A549 (cell line): ENCODE measurements around the gene CDC45. TPM values are rescaled to one million over a fixed set of nuclear protein-coding genes. Genes with fewer than 3 reads are reported as not detected.

Source experiments
- ATAC-seq, 2 experiments: fragments of 200-7000 bp in 1 of 2; fragments of >200 bp in 1 of 2; cut with Nextera tagmentation in 1 of 2; cut with Tn5 transposase in 1 of 2; 3 replicates each; pipeline versions ENCODE4 v1.8.0 to v1.9.1; 2018 to 2020; ENCODE audit warnings: mild to moderate bottlenecking in 1 of 2, moderate library complexity in 1 of 2
- CTCF ChIA-PET: fragments of 300-600 bp; sonication (Branson Sonifier 250); formaldehyde crosslinking; extraction: SDS; loops from one replicate; lab custom pipeline; 2021; ENCODE audit warnings: antibody characterized with exemption, inconsistent platforms; lab: Yijun Ruan, JAX
- POLR2A ChIA-PET: fragments of 350-600 bp; formaldehyde crosslinking; extraction: SDS; loops from one replicate; lab custom pipeline; 2021; ENCODE audit warnings: antibody characterized with exemption, inconsistent platforms; lab: Yijun Ruan, JAX
- DNase-seq, 2 experiments: peaks; one replicate each; pipeline versions ENCODE4 v3.0.0 to v3.0.0-alpha.2; 2011 to 2016; ENCODE audit warnings: low read depth in 1 of 2, low spot score in 1 of 2
- FAIRE-seq: peaks from 2 replicates; lab custom pipeline; 2011; peaks lifted over from hg19 to GRCh38; lab: Jason Lieb, UNC
- H3K27ac ChIP-seq, 2 experiments: fragments of >200 bp; sonication (Bioruptor Twin); formaldehyde crosslinking; 3 replicates each; pipeline ENCODE4 v1.5.1; 2016 to 2017
- H3K4me1 ChIP-seq: fragments of >200 bp; sonication (Bioruptor Twin); formaldehyde crosslinking; 3 replicates; pipeline ENCODE4 v1.6.1; 2016
- H3K4me2 ChIP-seq: fragments of >200 bp; sonication (Bioruptor Twin); formaldehyde crosslinking; 3 replicates; pipeline ENCODE4 v1.6.1; 2016
- H3K4me3 ChIP-seq: fragments of >200 bp; sonication (Bioruptor Twin); formaldehyde crosslinking; 3 replicates; pipeline ENCODE4 v1.5.1; 2016
- H3K9me3 ChIP-seq: fragments of >200 bp; sonication (Bioruptor Twin); formaldehyde crosslinking; 3 replicates; pipeline ENCODE4 v1.6.1; 2016
- CBX2 ChIP-seq: fragments of 200-600 bp; sonication (generic); IDR thresholded peaks from 2 replicates; pipeline ENCODE4 v1.6.1; 2016; ENCODE audit warnings: low read depth, mild to moderate bottlenecking, borderline replicate concordance
- CBX8 ChIP-seq: fragments of 200-600 bp; sonication (generic); IDR thresholded peaks from 2 replicates; pipeline ENCODE4 v1.6.1; 2016
- CEBPB ChIP-seq, 2 experiments: fragments of >200 bp in 1 of 2; sonication (Bioruptor Twin) in 1 of 2; formaldehyde crosslinking in 1 of 2; IDR thresholded peaks; 2 replicates each; pipeline ENCODE4 v1.6.1; 2012 to 2016
- EP300 ChIP-seq, 2 experiments: fragments of >200 bp; sonication (Bioruptor Twin); formaldehyde crosslinking; IDR thresholded peaks; 2 replicates in 1 of 2; 3 replicates in 1 of 2; pipeline ENCODE4 v1.6.1; 2016 to 2017
- ESRRA ChIP-seq: fragments of 150-350 bp; IDR thresholded peaks from 2 replicates; pipeline ENCODE4 v1.6.1; 2014; ENCODE audit warnings: mild to moderate bottlenecking, low read length, borderline replicate concordance
- FOXS1 ChIP-seq: fragments of 250-450 bp; sonication (Bioruptor Pico); IDR thresholded peaks from 2 replicates; pipeline ENCODE4 v1.5.0; 2020; ENCODE audit warnings: mild to moderate bottlenecking, moderate library complexity
- GATA3 ChIP-seq: IDR thresholded peaks from 2 replicates; pipeline ENCODE4 v1.6.1; 2012; ENCODE audit warnings: borderline replicate concordance
- HDAC2 ChIP-seq: fragments of 200-600 bp; sonication (generic); IDR thresholded peaks from 2 replicates; pipeline ENCODE4 v1.6.1; 2016
- HES2 ChIP-seq: fragments of >200 bp; sonication (Bioruptor Twin); formaldehyde crosslinking; IDR thresholded peaks from 2 replicates; pipeline ENCODE4 v1.6.1; 2016
- HEYL ChIP-seq: fragments of 250-450 bp; sonication (Bioruptor Pico); IDR thresholded peaks from 2 replicates; pipeline ENCODE4 v1.8.0; 2021; ENCODE audit warnings: mild to moderate bottlenecking, moderate library complexity
- JUN ChIP-seq, 2 experiments: fragments of >200 bp; sonication (Bioruptor Twin); formaldehyde crosslinking; IDR thresholded peaks; 2 replicates in 1 of 2; 3 replicates in 1 of 2; pipeline ENCODE4 v1.6.1; 2016 to 2017
- JUNB ChIP-seq: fragments of >200 bp; sonication (Bioruptor Twin); formaldehyde crosslinking; IDR thresholded peaks from 2 replicates; pipeline ENCODE4 v1.6.1; 2016
- KDM1A ChIP-seq: fragments of 200-600 bp; sonication (generic); IDR thresholded peaks from 2 replicates; pipeline ENCODE4 v1.6.1; 2016; ENCODE audit warnings: low read depth, mild to moderate bottlenecking
- KDM5A ChIP-seq: fragments of 200-600 bp; sonication (generic); IDR thresholded peaks from 2 replicates; pipeline ENCODE4 v1.6.1; 2016; ENCODE audit warnings: antibody characterized with exemption, mild to moderate bottlenecking
- MAFK ChIP-seq: fragments of 450-650 bp; IDR thresholded peaks from 2 replicates; pipeline ENCODE4 v1.6.1; 2014; ENCODE audit not compliant: partially characterized antibody
- MAX ChIP-seq: IDR thresholded peaks from 2 replicates; pipeline ENCODE4 v1.6.1; 2012
- MAZ ChIP-seq: fragments of 150-350 bp; IDR thresholded peaks from 2 replicates; pipeline ENCODE4 v1.6.1; 2014; ENCODE audit warnings: antibody characterized with exemption, low read depth, low read length, borderline replicate concordance
- NFE2L2 ChIP-seq: fragments of 150-350 bp; conservative IDR thresholded peaks from 2 replicates; pipeline ENCODE4 v1.6.1; 2014; ENCODE audit warnings: low read length
- NR3C1 ChIP-seq: fragments of >200 bp; sonication (Bioruptor Twin); formaldehyde crosslinking; IDR thresholded peaks from 3 replicates; pipeline ENCODE4 v1.6.1; 2017
- POLR2A ChIP-seq: IDR thresholded peaks from 2 replicates; pipeline ENCODE4 v1.6.1; 2012; ENCODE audit warnings: mild to moderate bottlenecking, low read length
- POLR2AphosphoS2 ChIP-seq: conservative IDR thresholded peaks from 2 replicates; pipeline ENCODE4 v1.6.1; 2012; ENCODE audit warnings: low read length, improper control_type of control experiment, inconsistent platforms
- RARB ChIP-seq: fragments of 250-450 bp; sonication (Bioruptor Pico); IDR thresholded peaks from 2 replicates; pipeline ENCODE4 v1.8.0; 2021; ENCODE audit warnings: mild to moderate bottlenecking, moderate library complexity
- RCOR1 ChIP-seq: fragments of 150-350 bp; IDR thresholded peaks from 2 replicates; pipeline ENCODE4 v1.6.1; 2014; ENCODE audit warnings: antibody characterized with exemption, low read length, low read depth
- RNF2 ChIP-seq: fragments of 200-600 bp; sonication (generic); IDR thresholded peaks from 2 replicates; pipeline ENCODE4 v1.6.1; 2016; ENCODE audit warnings: low read depth, mild to moderate bottlenecking, antibody characterized with exemption, moderate library complexity, borderline replicate concordance
- SREBF2 ChIP-seq: fragments of 450-650 bp; IDR thresholded peaks from 2 replicates; pipeline ENCODE4 v1.6.1; 2014; ENCODE audit warnings: mild to moderate bottlenecking, moderate library complexity
- TFCP2L1 ChIP-seq: fragments of 250-450 bp; sonication (Bioruptor Pico); IDR thresholded peaks from 2 replicates; pipeline ENCODE4 v1.5.0; 2021; ENCODE audit warnings: mild to moderate bottlenecking
- TP53 ChIP-seq: fragments of 250-450 bp; sonication (Bioruptor Pico); IDR thresholded peaks from 2 replicates; pipeline ENCODE4 v1.5.0; 2021; ENCODE audit warnings: mild to moderate bottlenecking, moderate library complexity
- USF2 ChIP-seq: fragments of 450-650 bp; IDR thresholded peaks from 2 replicates; pipeline ENCODE4 v1.6.1; 2014; ENCODE audit warnings: antibody characterized with exemption
- ZC3H11A ChIP-seq: fragments of 450-650 bp; IDR thresholded peaks from 2 replicates; pipeline ENCODE4 v1.6.1; 2014; ENCODE audit warnings: antibody characterized with exemption, mild to moderate bottlenecking
- ZNF302 ChIP-seq: fragments of 250-450 bp; sonication (Bioruptor Pico); IDR thresholded peaks from 2 replicates; pipeline ENCODE4 v1.9.0; 2021; ENCODE audit warnings: inconsistent platforms, mild to moderate bottlenecking, moderate library complexity
- ZSCAN20 ChIP-seq: fragments of 250-450 bp; sonication (Bioruptor Pico); IDR thresholded peaks from 2 replicates; pipeline ENCODE4 v1.8.0; 2022; ENCODE audit warnings: mild to moderate bottlenecking, moderate library complexity
- WGBS: methylation state at CpG from one replicate; pipeline ENCODE4 v1.1.6; 2017; ENCODE audit errors: missing lambda C conversion rate; 5-methylcytosine and 5-hydroxymethylcytosine counted together
- polyA plus RNA-seq, 4 experiments: library from polyadenylated mRNA; depleted of rRNA in 3 of 4; stranded (reverse); fragments of >200 nt; fragmentation: RNase III in 1 of 4; extraction: RNeasy Plus Mini Kit Qiagen cat#74134 plus additional on column Dnase treatment in 1 of 4; gene quantifications; 2 replicates in 3 of 4; 3 replicates in 1 of 4; pipeline ENCODE4 v1.2.3, GENCODE V29; 2011 to 2017
- TF ChIP-seq, protein P1 (sequence below): fragments of >200 bp; sonication (Bioruptor Twin); formaldehyde crosslinking; IDR thresholded peaks from 3 replicates; pipeline ENCODE4 v1.5.1; 2016
- TF ChIP-seq, protein P2 (sequence below): fragments of >200 bp; sonication (Bioruptor Twin); formaldehyde crosslinking; IDR thresholded peaks from 3 replicates; pipeline ENCODE4 v1.6.1; 2016

Gene CDC45
- polyA plus RNA-seq, 2 of the 4 experiments (the other 2 are of a cell fraction): 47.2 to 51.6 TPM

DNA sequence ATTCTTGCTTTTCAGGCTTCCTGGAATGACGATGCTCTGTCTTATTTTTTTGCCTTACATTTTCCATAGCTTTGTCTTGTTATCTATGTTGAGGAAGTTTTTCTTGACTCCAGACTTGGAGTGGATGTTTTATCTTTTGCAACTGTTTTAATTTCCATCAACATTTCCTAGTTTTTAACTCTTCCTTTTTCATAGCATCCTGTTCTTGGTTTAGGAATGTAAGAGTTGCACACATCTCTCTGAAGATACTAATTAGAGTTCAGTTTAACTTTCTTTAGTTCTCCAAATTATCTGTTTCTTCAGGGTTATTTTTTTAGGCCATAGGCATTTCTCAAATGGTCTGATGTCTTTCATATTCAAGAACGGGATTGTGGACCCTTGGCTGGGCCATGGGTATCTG is 34.1 kb downstream of the CDC45 start:
- ATAC-seq (no peak), DNase-seq (no peak), FAIRE-seq (no peak)
- WGBS: 47% methylated on average over 2 of the region's 2 CpGs
- Histone ChIP-seq H3K4me2 (no peak overlapping the region), H3K27ac (no peak overlapping the region), H3K4me3 (no peak overlapping the region), H3K4me1 (no peaks in the 10 kb centered on the region), H3K9me3 (no peaks in the 10 kb centered on the region)
- no peak for TF ChIP-seq CBX8
- TF ChIP-seq MAX: no peak
- TF ChIP-seq, protein P1, sequence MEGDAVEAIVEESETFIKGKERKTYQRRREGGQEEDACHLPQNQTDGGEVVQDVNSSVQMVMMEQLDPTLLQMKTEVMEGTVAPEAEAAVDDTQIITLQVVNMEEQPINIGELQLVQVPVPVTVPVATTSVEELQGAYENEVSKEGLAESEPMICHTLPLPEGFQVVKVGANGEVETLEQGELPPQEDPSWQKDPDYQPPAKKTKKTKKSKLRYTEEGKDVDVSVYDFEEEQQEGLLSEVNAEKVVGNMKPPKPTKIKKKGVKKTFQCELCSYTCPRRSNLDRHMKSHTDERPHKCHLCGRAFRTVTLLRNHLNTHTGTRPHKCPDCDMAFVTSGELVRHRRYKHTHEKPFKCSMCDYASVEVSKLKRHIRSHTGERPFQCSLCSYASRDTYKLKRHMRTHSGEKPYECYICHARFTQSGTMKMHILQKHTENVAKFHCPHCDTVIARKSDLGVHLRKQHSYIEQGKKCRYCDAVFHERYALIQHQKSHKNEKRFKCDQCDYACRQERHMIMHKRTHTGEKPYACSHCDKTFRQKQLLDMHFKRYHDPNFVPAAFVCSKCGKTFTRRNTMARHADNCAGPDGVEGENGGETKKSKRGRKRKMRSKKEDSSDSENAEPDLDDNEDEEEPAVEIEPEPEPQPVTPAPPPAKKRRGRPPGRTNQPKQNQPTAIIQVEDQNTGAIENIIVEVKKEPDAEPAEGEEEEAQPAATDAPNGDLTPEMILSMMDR: no peak
- TF ChIP-seq KDM5A: no peak
- TF ChIP-seq, protein P2, sequence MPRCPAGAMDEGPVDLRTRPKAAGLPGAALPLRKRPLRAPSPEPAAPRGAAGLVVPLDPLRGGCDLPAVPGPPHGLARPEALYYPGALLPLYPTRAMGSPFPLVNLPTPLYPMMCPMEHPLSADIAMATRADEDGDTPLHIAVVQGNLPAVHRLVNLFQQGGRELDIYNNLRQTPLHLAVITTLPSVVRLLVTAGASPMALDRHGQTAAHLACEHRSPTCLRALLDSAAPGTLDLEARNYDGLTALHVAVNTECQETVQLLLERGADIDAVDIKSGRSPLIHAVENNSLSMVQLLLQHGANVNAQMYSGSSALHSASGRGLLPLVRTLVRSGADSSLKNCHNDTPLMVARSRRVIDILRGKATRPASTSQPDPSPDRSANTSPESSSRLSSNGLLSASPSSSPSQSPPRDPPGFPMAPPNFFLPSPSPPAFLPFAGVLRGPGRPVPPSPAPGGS: no peak
- no peak for TF ChIP-seq TP53 (CRISPR knock-in tag)
- no peak for TF ChIP-seq MAZ
- no peak for TF ChIP-seq HES2
- TF ChIP-seq NFE2L2: no peak
- TF ChIP-seq POLR2AphosphoS2: no peak
- no peak for TF ChIP-seq ZNF302 (CRISPR knock-in tag)
- no peak for TF ChIP-seq SREBF2
- no peak for TF ChIP-seq ZC3H11A
- TF ChIP-seq FOXS1 (CRISPR knock-in tag): no peak
- TF ChIP-seq CEBPB (IDR thresholded peaks at IDR 0.05): no peak
- TF ChIP-seq TFCP2L1 (CRISPR knock-in tag): no peak
- TF ChIP-seq KDM1A: no peak
- TF ChIP-seq EP300 (IDR thresholded peaks at IDR 0.05): no peak
- no peak for TF ChIP-seq ESRRA
- TF ChIP-seq JUN (IDR thresholded peaks at IDR 0.05): no peak
- POLR2A ChIA-PET: no interaction called here
- CTCF ChIA-PET: interaction anchor here (1.3 kb wide), 1 partner anchor 9 kb away, joined by 3 read pairs; no protein-coding TSS in a partner anchor

DNA sequence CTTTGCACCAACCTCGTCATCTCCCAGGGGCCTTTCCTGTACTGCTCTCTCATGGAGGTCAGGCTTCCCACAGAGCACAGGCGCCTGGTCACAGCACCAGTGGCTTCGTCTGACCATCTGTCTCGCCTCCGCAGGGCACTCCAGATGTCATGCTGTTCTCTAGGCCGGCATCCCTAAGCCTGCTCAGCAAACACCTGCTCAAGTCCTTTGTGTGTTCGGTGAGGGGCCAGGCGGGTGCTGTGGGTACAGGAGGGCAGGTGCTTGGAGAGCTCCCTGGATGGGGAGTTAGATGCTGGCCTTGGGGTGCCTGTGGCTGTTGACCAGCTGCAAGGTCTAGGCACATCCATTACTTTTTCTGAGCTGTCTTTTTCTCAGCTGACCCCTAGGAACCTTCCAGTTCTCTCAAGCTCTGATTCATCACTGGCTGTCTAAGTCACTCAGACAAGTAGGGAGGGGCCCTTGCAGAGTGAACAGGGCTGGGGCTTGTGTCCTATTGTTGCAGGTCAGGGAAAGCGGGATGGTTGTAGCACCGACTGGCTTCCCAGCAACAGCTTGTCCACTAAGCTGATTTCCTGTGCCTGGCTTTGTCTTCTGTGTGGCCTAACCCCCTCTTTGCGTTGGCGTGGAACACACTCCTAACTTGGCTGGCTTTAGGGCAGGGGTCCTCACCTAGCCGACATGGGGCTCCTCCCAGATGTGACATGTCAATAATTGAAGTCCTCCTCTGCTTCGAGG is 35.3 kb downstream of the CDC45 start:
- 85% methylated on average over 12 of the region's 14 CpGs for WGBS
- no peak for TF ChIP-seq RARB (CRISPR knock-in tag)
- TF ChIP-seq HDAC2: no peak
- no peak for TF ChIP-seq HEYL
- no peak for TF ChIP-seq ZNF302 (CRISPR knock-in tag)
- TF ChIP-seq RCOR1: no peak
- TF ChIP-seq USF2: no peak
- TF ChIP-seq CBX2: no peak
- no peak for TF ChIP-seq MAFK
- TF ChIP-seq NR3C1: no peak
- no peak for TF ChIP-seq CBX8
- no peak for TF ChIP-seq ZSCAN20
- TF ChIP-seq POLR2A: no peak
- TF ChIP-seq JUNB: no peak
- TF ChIP-seq GATA3: no peak
- TF ChIP-seq HES2: no peak
- no peak for TF ChIP-seq RNF2
- ChIA-PET CTCF (interaction anchor here (1.7 kb wide), 1 partner anchor 115 kb away, joined by 7 read pairs; no protein-coding TSS in a partner anchor), POLR2A (no interaction called here)
- DNase-seq: no peak
- no peak overlapping the region for H3K4me2 ChIP-seq
- no peak for FAIRE-seq
- no peak for ATAC-seq
- no peaks in the 10 kb centered on the region for H3K4me1 ChIP-seq
- no peaks in the 10 kb centered on the region for H3K9me3 ChIP-seq
- H3K4me3 ChIP-seq: no peak overlapping the region
- no peak overlapping the region for H3K27ac ChIP-seq
